K562 (cell line): Measurements from ENCODE around the gene SEC23IP. TPM values are rescaled to one million over a fixed set of nuclear protein-coding genes. Genes with fewer than 3 reads are reported as not detected.

Source experiments
- CBFB ChIP-seq: sonication (generic); formaldehyde crosslinking; IDR thresholded peaks from 2 replicates; pipeline ENCODE4 v1.4.0; 2020; ENCODE audit warnings: mild to moderate bottlenecking, missing genetic modification reagents
- CHCHD3 ChIP-seq: fragments of 250-450 bp; sonication (Bioruptor Pico); IDR thresholded peaks from 2 replicates; pipeline ENCODE4 v2.1.2; 2022; ENCODE audit warnings: mild to moderate bottlenecking
- CSDE1 ChIP-seq, 2 experiments: fragments of 450-650 bp; IDR thresholded peaks; 2 replicates each; pipeline ENCODE4 v1.6.1; 2016; ENCODE audit warnings: mild to moderate bottlenecking in 1 of 2
- POLR3A ChIP-seq: IDR thresholded peaks from 2 replicates; pipeline ENCODE4 v1.6.1; 2011; ENCODE audit warnings: borderline replicate concordance, mild to moderate bottlenecking, moderate library complexity; ENCODE audit not compliant: insufficient read length, insufficient read depth; ENCODE audit errors: extremely low read depth
- TRIM28 ChIP-seq: fragments of 450-650 bp; IDR thresholded peaks from 2 replicates; pipeline ENCODE4 v1.6.1; 2017
- ZFX ChIP-seq: sonication (generic); formaldehyde crosslinking; IDR thresholded peaks from 2 replicates; pipeline ENCODE4 v1.8.0; 2022; ENCODE audit warnings: mild to moderate bottlenecking, missing genetic modification reagents, moderate library complexity
- ZNF3 ChIP-seq: fragments of 250-450 bp; sonication (Bioruptor Pico); IDR thresholded peaks from 2 replicates; pipeline ENCODE4 v1.5.0; 2021; ENCODE audit warnings: mild to moderate bottlenecking, moderate library complexity
- ZNF766 ChIP-seq: fragments of 200-800 bp; sonication (Bioruptor generic); conservative IDR thresholded peaks from 2 replicates; pipeline ENCODE4 v1.6.1; 2016; ENCODE audit warnings: missing genetic modification characterization, missing compliant biosample characterization
- polyA plus RNA-seq, 8 experiments: library from polyadenylated mRNA; depleted of rRNA in 4 of 8; stranded (reverse) in 5 of 8; unstranded in 3 of 8; fragments of >200 nt; fragmentation: Nextera tagmentation in 2 of 8; fragmentation: Illumina TruSeq in 1 of 8; extraction: Ambion mirVana in 2 of 8; extraction: Trizol in 1 of 8; gene quantifications; 2 replicates each; pipeline versions ENCODE4 v1.2.1 to v1.2.3, GENCODE V29; 2011 to 2014; ENCODE audit warnings: inconsistent platforms in 1 of 8, missing spikeins in 1 of 8
- total RNA-seq, 7 experiments: library from RNA; depleted of rRNA in 6 of 7; stranded (reverse); fragments of >200 nt in 6 of 7; fragmentation: Illumina TruSeq in 2 of 7; extraction: Trizol in 2 of 7; gene quantifications; 2 replicates each; pipeline versions ENCODE4 v1.2.1 to v1.2.3, GENCODE V29; 2011 to 2021; ENCODE audit warnings: low replicate concordance in 1 of 7
- TF ChIP-seq, protein P1 (sequence below): fragments of 450-650 bp; formaldehyde crosslinking; IDR thresholded peaks from 2 replicates; pipeline ENCODE4 v1.4.0; 2022; ENCODE audit warnings: missing genetic modification characterization
- TF ChIP-seq, protein P2 (sequence below): fragments of 450-650 bp; IDR thresholded peaks from 2 replicates; pipeline ENCODE4 v1.7.1; 2018; ENCODE audit warnings: mild to moderate bottlenecking, low read depth; ENCODE audit not compliant: partially characterized antibody
- TF ChIP-seq, protein P3 (sequence below): sonication (generic); formaldehyde crosslinking; IDR thresholded peaks from 2 replicates; pipeline ENCODE4 v1.8.0; 2022; ENCODE audit warnings: missing genetic modification reagents, mild to moderate bottlenecking, moderate library complexity, borderline replicate concordance
- TF ChIP-seq, protein P4 (sequence below): fragments of 450-650 bp; conservative IDR thresholded peaks from 2 replicates; pipeline ENCODE4 v1.6.1; 2016; ENCODE audit warnings: missing genetic modification characterization, low read depth, mild to moderate bottlenecking, missing compliant biosample characterization, moderate library complexity
- TF ChIP-seq, protein P5 (sequence below): sonication (generic); formaldehyde crosslinking; IDR thresholded peaks from 2 replicates; pipeline ENCODE4 v1.4.0; 2020; ENCODE audit warnings: mild to moderate bottlenecking, missing genetic modification reagents

Gene SEC23IP
- total and polyA plus RNA-seq, 9 of the 15 experiments (the other 6 are each of a cell fraction or from before 2014, with no cell fraction given), result 15.8 to 38.4 (median 22.5) TPM

DNA sequence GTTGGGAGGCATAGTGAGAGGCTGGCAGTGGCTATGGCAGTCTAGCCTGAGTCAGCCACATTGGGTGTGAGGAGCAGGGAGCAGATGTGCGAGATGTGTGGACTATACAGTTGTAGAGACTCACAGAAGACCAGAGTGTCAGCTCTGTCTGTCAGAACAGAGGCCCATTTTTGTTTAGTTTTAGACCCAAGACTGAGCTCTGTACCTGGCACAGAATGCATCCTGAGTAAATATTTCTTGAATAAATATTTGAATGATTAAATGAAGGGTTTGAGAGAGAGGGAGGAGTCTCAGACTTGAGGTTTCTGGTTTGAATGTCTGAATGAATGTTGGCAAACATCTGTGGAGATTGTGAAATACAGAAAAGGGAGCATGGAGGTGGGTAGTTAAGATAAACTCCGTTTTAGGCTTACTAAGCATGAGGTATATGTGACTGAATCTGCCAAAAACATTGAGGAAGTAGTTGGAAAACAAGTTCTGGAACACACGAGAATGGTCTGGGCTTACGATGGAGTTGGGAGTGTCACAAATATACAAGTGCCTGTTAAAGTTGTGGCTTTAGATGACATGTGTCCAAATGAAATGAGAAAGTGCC lies 3.6 kb downstream of the SEC23IP start (continued):
- TF ChIP-seq, protein P1, sequence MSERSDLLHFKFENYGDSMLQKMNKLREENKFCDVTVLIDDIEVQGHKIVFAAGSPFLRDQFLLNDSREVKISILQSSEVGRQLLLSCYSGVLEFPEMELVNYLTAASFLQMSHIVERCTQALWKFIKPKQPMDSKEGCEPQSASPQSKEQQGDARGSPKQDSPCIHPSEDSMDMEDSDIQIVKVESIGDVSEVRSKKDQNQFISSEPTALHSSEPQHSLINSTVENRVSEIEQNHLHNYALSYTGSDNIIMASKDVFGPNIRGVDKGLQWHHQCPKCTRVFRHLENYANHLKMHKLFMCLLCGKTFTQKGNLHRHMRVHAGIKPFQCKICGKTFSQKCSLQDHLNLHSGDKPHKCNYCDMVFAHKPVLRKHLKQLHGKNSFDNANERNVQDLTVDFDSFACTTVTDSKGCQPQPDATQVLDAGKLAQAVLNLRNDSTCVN (CRISPR knock-in tag), result no peak
- TF ChIP-seq, protein P2, sequence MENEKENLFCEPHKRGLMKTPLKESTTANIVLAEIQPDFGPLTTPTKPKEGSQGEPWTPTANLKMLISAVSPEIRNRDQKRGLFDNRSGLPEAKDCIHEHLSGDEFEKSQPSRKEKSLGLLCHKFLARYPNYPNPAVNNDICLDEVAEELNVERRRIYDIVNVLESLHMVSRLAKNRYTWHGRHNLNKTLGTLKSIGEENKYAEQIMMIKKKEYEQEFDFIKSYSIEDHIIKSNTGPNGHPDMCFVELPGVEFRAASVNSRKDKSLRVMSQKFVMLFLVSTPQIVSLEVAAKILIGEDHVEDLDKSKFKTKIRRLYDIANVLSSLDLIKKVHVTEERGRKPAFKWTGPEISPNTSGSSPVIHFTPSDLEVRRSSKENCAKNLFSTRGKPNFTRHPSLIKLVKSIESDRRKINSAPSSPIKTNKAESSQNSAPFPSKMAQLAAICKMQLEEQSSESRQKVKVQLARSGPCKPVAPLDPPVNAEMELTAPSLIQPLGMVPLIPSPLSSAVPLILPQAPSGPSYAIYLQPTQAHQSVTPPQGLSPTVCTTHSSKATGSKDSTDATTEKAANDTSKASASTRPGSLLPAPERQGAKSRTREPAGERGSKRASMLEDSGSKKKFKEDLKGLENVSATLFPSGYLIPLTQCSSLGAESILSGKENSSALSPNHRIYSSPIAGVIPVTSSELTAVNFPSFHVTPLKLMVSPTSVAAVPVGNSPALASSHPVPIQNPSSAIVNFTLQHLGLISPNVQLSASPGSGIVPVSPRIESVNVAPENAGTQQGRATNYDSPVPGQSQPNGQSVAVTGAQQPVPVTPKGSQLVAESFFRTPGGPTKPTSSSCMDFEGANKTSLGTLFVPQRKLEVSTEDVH, result no peak
- TF ChIP-seq ZFX (CRISPR knock-in tag) (no peak), POLR3A (no peak), TRIM28 (no peak), CBFB (CRISPR knock-in tag) (no peak), ZNF766 (0 out of 2 replicates have a peak, but pooled peaks have one; percentile 19), CSDE1 (IDR thresholded peaks at IDR 0.05) (no peak), ZNF3 (CRISPR knock-in tag) (no peak), CHCHD3 (CRISPR knock-in tag) (no peak)
- TF ChIP-seq, protein P3, sequence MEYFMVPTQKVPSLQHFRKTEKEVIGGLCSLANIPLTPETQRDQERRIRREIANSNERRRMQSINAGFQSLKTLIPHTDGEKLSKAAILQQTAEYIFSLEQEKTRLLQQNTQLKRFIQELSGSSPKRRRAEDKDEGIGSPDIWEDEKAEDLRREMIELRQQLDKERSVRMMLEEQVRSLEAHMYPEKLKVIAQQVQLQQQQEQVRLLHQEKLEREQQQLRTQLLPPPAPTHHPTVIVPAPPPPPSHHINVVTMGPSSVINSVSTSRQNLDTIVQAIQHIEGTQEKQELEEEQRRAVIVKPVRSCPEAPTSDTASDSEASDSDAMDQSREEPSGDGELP (CRISPR knock-in tag), result no peak
- TF ChIP-seq, protein P4, sequence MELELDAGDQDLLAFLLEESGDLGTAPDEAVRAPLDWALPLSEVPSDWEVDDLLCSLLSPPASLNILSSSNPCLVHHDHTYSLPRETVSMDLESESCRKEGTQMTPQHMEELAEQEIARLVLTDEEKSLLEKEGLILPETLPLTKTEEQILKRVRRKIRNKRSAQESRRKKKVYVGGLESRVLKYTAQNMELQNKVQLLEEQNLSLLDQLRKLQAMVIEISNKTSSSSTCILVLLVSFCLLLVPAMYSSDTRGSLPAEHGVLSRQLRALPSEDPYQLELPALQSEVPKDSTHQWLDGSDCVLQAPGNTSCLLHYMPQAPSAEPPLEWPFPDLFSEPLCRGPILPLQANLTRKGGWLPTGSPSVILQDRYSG (tag), result no peak
- TF ChIP-seq, protein P5, sequence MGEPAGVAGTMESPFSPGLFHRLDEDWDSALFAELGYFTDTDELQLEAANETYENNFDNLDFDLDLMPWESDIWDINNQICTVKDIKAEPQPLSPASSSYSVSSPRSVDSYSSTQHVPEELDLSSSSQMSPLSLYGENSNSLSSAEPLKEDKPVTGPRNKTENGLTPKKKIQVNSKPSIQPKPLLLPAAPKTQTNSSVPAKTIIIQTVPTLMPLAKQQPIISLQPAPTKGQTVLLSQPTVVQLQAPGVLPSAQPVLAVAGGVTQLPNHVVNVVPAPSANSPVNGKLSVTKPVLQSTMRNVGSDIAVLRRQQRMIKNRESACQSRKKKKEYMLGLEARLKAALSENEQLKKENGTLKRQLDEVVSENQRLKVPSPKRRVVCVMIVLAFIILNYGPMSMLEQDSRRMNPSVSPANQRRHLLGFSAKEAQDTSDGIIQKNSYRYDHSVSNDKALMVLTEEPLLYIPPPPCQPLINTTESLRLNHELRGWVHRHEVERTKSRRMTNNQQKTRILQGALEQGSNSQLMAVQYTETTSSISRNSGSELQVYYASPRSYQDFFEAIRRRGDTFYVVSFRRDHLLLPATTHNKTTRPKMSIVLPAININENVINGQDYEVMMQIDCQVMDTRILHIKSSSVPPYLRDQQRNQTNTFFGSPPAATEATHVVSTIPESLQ (CRISPR knock-in tag), result no peak
